Natural killer cell (primary cell): ENCODE results near the gene UQCC2. TPM values are rescaled to one million over a fixed set of nuclear protein-coding genes. Genes with fewer than 3 reads are reported as not detected.

ENCODE experiments used
- ATAC-seq, 3 donors: fragments of 150-1000 bp in 2 of 3; fragments of 200-7000 bp in 1 of 3; cut with Tn5 transposase; 1 replicate in 1 of 3; 2 replicates in 2 of 3; pipeline ENCODE4 v1.10.0; 2021; ENCODE audit warnings: mild to moderate bottlenecking in 2 of 3, moderate library complexity in 2 of 3
- DNase-seq, 2 donors: peaks; one replicate each; pipeline versions ENCODE4 v3.0.0 to v3.0.0-alpha.2; 2013 to 2021; ENCODE audit warnings: mixed read lengths in 1 of 2
- H3K27ac ChIP-seq: one replicate; pipeline ENCODE4 v1.5.1; 2013; ENCODE audit warnings: mild to moderate bottlenecking, low read length
- H3K27me3 ChIP-seq: one replicate; pipeline ENCODE4 v1.6.1; 2013; ENCODE audit warnings: low read length; ENCODE audit not compliant: control insufficient read depth, insufficient read depth
- H3K36me3 ChIP-seq: one replicate; pipeline ENCODE4 v1.6.1; 2013; ENCODE audit warnings: low read length; ENCODE audit not compliant: control insufficient read depth, insufficient read depth
- H3K4me1 ChIP-seq: one replicate; pipeline ENCODE4 v1.6.1; 2013; ENCODE audit warnings: low read length; ENCODE audit not compliant: control insufficient read depth, insufficient read depth
- H3K4me3 ChIP-seq: one replicate; pipeline ENCODE4 v1.5.1; 2013; ENCODE audit warnings: low read length
- H3K9me3 ChIP-seq: one replicate; pipeline ENCODE4 v1.6.1; 2013; ENCODE audit warnings: low read length; ENCODE audit not compliant: control insufficient read depth, insufficient read depth
- H3K27ac Mint-ChIP-seq, 2 donors: one replicate each; pipeline ENCODE4 v1.8.0; 2022; ENCODE audit warnings: mild to moderate bottlenecking in 2 of 2, mixed read lengths in 2 of 2, moderate library complexity in 1 of 2
- H3K27me3 Mint-ChIP-seq, 2 donors: one replicate each; pipeline ENCODE4 v1.8.0; 2022; ENCODE audit warnings: low read depth in 2 of 2, mixed read lengths in 2 of 2
- H3K36me3 Mint-ChIP-seq: one replicate; pipeline ENCODE4 v1.8.0; 2022; ENCODE audit warnings: mixed read lengths
- H3K4me1 Mint-ChIP-seq, 2 donors: one replicate each; pipeline ENCODE4 v1.8.0; 2022; ENCODE audit warnings: mixed read lengths in 2 of 2
- H3K4me3 Mint-ChIP-seq: one replicate; pipeline ENCODE4 v1.8.0; 2022; ENCODE audit warnings: mild to moderate bottlenecking, moderate library complexity, mixed read lengths
- H3K9me3 Mint-ChIP-seq, 2 donors: one replicate each; pipeline ENCODE4 v1.8.0; 2022; ENCODE audit warnings: mixed read lengths in 2 of 2
- CTCF ChIP-seq: fragments of 200-600 bp; IDR thresholded peaks from one replicate; pipeline ENCODE4 v1.8.0; 2022; ENCODE audit warnings: antibody characterized with exemption
- WGBS: methylation state at CpG from one replicate; pipeline ENCODE4 v1.1.7; 2013; ENCODE audit warnings: missing lambda C conversion rate; ENCODE audit not compliant: insufficient coverage; 5-methylcytosine and 5-hydroxymethylcytosine counted together
- intact Hi-C: fragments of 100-400 bp; cut with micrococcal nuclease; formaldehyde crosslinking; loops from one replicate; pipeline ENCODE4 v1.14.2; 2022
- total RNA-seq, 4 donors: library from RNA; stranded (reverse); fragments of 120-200 nt in 1 of 4; gene quantifications; one replicate each; pipeline versions ENCODE4 v1.2.3 to v1.2.4, GENCODE V29; 2013 to 2022

Gene UQCC2
- total RNA-seq, 3 donors from 2014 or later (not counting 1 experiment from before 2014, with no cell fraction given), result 15.8 to 19.6 (median 16.5) TPM

DNA sequence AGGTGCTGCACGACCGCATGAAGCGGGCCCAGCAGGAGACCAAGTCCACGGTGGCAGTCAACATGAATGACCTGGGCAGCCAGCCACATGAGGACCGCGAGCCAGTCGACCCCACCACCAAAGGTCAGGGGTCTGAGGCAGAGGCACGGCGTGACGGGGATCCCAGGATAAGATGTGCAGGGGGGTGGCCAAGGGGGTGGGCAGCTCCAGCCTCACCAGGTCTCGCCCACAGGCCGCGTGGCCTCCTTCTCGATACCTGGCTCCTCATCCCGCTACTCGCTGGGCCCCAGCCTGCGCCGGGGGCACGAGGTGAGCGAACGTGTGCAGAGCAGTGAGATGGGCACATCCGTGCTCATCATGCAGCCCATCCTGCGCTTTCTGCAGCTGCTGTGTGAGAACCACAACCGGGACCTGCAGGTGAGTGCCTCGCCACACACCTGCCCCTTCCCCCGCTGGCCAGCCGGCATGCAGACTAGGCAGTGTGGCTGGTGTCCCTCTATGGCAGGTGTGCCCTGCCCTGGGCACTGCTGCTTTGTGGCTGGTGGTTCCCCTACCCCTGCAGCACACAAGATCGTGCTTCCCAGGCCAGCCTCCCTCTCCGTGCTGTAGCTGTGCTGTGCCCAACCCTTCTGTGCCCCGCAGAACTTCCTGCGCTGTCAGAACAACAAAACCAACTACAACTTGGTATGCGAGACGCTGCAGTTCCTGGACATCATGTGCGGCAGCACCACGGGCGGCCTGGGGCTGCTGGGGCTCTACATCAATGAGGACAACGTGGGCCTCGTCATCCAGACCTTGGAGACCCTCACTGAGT, 25.9 kb downstream of the UQCC2 start:
- Mint-ChIP-seq H3K27me3 (no peaks in the 10 kb centered on the region), H3K36me3 (peaks cover 6% of the 10 kb centered on the region), H3K4me1 (no peaks in the 10 kb centered on the region), H3K9me3 (no peaks in the 10 kb centered on the region), H3K27ac (no peak overlapping the region), H3K4me3 (no peak overlapping the region)
- Histone ChIP-seq H3K27ac (no peak overlapping the region), H3K4me1 (no peaks in the 10 kb centered on the region), H3K9me3 (no peaks in the 10 kb centered on the region), H3K36me3 (peaks cover 83% of the 10 kb centered on the region), H3K4me3 (no peak overlapping the region), H3K27me3 (no peaks in the 10 kb centered on the region)
- DNase-seq (no peak), ATAC-seq (no peak)
- 95% methylated on average over 38 of the region's 38 CpGs for WGBS
- TF ChIP-seq CTCF, result no peak
- intact Hi-C loops, result no loop called here

DNA sequence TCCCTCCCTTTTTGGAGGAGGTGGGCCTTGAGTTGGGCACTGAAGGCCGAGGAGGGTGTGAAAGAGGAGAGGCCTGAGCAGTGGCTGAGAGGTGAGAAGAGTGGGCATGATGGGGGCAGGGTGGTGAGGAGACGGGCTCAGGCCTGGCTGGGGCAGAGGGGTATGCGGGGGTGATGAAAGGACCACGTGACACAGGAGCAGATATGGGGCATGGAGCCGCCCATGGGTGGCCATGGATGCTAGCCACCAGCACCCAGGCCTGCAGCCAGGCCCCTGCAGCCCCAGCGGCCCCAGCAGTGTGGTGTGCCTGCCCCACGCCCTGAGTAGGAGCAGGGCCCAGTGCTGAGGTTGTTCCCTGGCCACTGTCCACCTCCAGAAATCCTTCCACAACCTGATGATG, 26.5 kb downstream of the UQCC2 start:
- no peak for TF ChIP-seq CTCF
- H3K36me3 ChIP-seq, result peaks cover 83% of the 10 kb centered on the region
- 95% methylated on average over 7 of the region's 7 CpGs for WGBS
- H3K27ac ChIP-seq, result no peak overlapping the region
- H3K9me3 ChIP-seq, result no peaks in the 10 kb centered on the region
- no peaks in the 10 kb centered on the region for H3K4me1 ChIP-seq
- H3K4me3 ChIP-seq, result no peak overlapping the region
- Mint-ChIP-seq H3K27me3 (no peaks in the 10 kb centered on the region), H3K36me3 (peaks cover 6% of the 10 kb centered on the region), H3K9me3 (no peaks in the 10 kb centered on the region), H3K27ac (no peak overlapping the region), H3K4me3 (no peak overlapping the region), H3K4me1 (no peaks in the 10 kb centered on the region)
- ATAC-seq (no peak), DNase-seq (no peak)
- intact Hi-C loops, result no loop called here
- H3K27me3 ChIP-seq, result no peaks in the 10 kb centered on the region

GRCh38 chr6:33684428-33684896, 27.0 kb downstream of the UQCC2 start:
- Mint-ChIP-seq H3K4me3 (no peak overlapping the region), H3K27me3 (no peaks in the 10 kb centered on the region), H3K36me3 (peaks cover 4% of the 10 kb centered on the region), H3K9me3 (no peaks in the 10 kb centered on the region), H3K4me1 (no peaks in the 10 kb centered on the region), H3K27ac (no peak overlapping the region)
- Histone ChIP-seq H3K27me3 (no peaks in the 10 kb centered on the region), H3K36me3 (peaks cover 79% of the 10 kb centered on the region), H3K9me3 (no peaks in the 10 kb centered on the region), H3K4me1 (no peaks in the 10 kb centered on the region), H3K4me3 (no peak overlapping the region), H3K27ac (no peak overlapping the region)
- intact Hi-C loops, result no loop called here
- TF ChIP-seq CTCF, result no peak
- DNase-seq, result no peak
- no peak for ATAC-seq
- 98% methylated on average over 16 of the region's 16 CpGs for WGBS
